ENCODE data around the gene NMNAT3.

Gene NMNAT3

DNA sequence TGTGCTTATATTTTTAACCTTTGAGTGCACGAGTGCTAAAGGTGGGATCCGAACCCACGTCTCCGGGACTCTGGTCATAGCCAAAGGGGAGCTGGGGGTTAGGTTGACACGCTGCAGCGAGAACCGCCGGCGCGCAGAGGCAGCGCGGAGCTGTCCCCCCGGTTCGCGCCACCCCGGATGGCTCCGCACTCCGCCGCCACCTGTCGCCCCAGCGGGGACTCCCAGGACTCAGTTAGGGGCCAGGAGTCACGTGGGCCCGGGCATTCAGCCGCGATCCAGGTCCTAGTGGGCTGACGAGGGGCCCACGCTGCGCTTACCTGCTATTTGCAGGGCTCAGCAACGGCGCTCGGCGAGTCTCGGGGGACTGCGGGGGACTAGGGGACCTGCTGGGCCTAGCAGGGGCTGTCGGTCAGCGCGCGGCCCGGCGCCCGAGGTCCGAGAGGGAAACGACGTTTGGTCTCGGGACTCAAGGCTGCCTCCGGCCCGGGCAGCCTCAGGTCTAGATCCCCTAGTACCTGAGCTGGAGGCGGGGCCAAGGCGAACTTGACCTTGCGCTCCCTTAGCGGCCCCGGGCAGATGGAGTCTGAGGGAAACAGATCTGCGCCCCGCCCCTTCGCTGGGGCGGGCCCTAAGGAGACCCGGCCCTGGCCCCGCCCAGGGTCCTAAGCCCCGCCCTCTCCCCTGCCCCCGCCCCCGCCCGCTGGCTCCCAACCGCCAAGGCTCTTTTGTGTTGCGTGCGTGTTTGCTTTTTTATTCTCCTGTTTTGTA is at the start of gene NMNAT3:
NMNAT3 (minus strand) TSS at position 585 of the 768 bp plus-strand sequence. CDS start 50,248 bp downstream, outside the sequence.
- FAIRE-seq (no peak), DNase-seq (ENCODE audit: insufficient read length, low spot score) (peak; percentile 5)

DNA sequence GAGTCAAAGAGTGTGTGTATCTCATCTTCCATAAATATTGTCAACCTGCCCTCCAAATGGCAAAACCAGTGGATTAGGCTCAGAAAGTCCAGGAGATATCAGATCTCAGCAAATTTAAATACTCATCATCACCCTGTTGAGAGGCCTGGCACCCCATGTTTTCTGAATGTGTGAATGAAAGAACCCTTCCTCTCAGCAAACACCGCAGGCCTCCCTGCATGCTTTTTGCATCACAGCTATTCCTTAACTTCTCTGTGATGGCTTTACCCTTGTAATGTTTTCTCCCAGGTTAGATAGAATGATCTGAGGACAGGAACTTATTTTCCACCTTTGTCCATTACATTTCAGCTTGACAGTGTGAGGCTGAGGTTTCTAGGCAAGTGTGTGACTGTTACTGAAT is 43.6 kb upstream of the NMNAT3 start:
- FAIRE-seq (no peak), DNase-seq (ENCODE audit: insufficient read length, low spot score) (no peak)

DNA sequence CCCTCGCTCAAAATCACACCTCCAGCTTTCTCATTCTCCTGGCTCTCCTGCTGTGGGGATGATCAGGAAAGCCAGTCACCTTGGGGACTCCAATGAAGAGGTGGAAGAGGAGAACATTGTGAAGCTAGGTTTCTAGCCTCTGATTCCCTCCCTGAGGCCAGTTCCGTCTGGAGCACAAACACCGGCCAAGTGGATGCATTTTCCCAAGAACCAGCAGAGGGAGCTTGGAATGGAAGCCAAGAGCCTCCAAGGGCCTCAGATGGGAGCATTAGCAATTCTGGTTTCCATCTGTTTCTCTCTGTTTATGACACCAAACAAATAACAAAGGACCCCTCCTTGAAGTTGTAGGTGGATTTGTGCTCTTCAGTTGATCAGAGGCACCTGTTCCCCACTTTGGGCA is 40.6 kb upstream of the NMNAT3 start:
- DNase-seq (ENCODE audit: insufficient read length, low spot score) (peak; percentile 42), FAIRE-seq (no peak)

DNA sequence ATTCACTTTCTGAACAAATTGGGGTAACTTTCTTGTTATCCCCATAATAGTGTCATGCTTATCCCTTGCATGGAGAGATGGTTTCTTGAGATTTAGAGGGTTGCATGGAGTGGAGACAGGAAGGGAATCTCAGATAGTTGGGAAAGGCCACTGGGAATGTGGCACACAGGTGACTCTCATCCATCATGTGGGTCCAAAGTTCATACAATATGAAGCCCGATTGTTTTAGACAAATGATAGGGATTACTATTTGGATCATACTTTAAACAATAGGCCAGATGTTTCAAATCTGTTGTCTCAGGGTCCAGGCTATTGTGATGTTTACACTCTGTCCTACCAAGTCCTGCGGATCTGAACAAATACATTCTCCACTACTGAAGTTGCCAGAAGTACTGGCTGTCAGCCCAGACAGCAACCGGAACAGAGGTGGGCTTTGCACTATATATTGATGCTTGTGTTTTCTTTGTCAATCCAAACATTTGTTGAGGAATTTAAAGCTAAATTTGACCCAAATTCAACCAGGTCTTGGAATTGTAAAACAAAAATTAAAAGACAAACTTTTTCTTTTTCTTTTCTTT is 39.2 kb upstream of the NMNAT3 start:
- FAIRE-seq (no peak), DNase-seq (ENCODE audit: insufficient read length, low spot score) (no peak)

DNA sequence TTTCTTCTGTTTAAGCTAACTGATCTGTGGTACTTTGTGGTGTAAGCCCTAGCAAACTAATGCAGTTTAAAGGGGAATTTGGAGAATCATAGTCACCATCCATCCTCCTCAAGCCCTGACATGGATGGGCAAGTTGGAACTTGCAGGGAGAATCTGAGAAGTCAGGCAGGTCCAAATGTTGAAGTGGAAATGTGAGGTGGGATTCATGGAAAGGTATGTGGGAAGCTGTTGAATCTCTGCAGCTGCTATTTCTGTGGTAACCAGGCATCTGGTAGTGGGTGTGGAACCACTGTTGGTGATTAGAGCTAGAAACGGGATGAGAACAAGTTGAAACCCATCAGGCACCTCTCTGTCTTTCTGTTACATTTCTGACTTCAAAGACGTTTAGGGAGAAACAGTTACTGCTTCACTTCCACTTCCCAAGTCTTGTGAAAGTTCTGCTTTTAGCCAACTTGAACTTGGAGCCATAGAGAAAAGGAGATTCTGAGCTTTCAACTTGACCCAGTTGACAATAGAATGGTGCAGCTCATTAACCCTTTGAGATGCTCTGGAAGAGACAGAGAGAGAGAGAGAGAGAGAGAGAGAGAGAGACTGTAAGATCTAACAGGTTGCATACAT is 38.1 kb upstream of the NMNAT3 start:
- DNase-seq (ENCODE audit: insufficient read length, low spot score): no peak
- no peak for FAIRE-seq

DNA sequence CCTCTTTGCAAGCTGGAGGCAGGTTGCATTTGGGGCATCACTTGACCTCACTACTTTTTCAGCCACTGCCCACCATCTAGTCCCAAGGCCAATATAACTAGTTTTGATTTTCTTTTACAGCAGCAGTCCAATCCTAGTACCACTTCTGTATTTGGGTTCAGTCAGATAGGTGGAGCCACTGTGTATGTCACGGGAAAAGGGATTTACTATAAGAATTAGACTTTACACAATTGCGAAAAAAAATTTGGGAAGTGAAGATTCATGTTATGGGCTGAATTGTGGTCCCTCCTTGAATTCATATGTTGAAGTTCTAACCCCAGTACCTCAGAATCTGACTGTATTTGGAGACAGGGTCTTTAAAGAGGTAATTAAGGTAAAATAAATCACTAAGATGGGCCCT is 37.4 kb upstream of the NMNAT3 start:
- DNase-seq (ENCODE audit: insufficient read length, low spot score) (no peak), FAIRE-seq (no peak)

DNA sequence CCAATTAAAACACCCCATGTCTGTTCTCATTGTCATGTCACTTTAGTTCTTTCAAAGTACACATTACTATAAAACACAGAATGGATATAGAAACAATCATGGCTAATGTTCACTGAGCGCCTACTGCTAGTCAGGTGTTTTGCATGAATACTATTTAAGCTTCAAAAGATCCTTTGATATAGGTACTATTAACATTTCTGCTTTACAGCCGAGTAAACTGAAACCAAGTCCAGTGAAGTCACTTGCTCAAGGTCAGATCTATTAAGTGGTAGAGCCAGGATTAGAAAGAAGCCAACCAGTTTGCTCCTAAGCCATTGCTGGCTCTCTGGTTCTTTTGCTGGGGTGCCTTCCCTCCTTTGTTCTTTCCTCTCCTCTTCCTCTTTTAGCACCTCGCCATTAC is 32.4 kb upstream of the NMNAT3 start:
- FAIRE-seq (no peak), DNase-seq (ENCODE audit: insufficient read length, low spot score) (no peak)

DNA sequence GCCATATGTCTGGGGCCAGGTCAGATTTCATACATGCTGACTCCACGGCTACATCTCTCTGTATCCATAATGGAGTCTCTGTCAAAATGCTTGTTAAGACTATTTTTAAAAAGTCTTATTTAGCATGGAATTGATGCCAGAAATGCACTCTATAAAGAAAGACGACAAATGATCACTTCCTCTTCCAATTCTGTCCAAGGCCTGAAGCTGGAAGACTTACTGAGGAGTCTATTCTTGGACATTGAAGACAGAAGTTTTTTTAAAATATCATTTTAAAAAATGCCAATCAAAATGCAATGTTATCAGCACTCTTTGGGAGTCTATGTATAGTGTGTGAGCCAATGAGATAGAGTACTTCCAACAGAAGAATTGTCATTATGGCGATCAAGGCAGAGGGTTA is 27.9 kb upstream of the NMNAT3 start:
- FAIRE-seq: no peak
- no peak for DNase-seq (ENCODE audit: insufficient read length, low spot score)

DNA sequence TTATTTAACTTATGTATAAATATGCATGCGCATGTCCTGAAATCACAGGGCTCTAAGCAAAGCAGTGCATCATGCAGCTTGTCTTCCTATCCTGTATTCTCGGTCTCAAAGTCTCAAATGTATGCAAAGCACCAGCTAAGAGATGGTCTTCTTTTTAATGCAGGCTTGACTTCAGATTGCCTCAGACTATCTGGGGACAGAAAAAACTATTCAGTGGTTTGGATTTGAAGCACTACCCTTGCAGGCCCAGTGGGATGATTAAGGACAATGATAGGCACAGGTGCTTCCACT is 18.5 kb upstream of the NMNAT3 start:
- FAIRE-seq: no peak

DNA sequence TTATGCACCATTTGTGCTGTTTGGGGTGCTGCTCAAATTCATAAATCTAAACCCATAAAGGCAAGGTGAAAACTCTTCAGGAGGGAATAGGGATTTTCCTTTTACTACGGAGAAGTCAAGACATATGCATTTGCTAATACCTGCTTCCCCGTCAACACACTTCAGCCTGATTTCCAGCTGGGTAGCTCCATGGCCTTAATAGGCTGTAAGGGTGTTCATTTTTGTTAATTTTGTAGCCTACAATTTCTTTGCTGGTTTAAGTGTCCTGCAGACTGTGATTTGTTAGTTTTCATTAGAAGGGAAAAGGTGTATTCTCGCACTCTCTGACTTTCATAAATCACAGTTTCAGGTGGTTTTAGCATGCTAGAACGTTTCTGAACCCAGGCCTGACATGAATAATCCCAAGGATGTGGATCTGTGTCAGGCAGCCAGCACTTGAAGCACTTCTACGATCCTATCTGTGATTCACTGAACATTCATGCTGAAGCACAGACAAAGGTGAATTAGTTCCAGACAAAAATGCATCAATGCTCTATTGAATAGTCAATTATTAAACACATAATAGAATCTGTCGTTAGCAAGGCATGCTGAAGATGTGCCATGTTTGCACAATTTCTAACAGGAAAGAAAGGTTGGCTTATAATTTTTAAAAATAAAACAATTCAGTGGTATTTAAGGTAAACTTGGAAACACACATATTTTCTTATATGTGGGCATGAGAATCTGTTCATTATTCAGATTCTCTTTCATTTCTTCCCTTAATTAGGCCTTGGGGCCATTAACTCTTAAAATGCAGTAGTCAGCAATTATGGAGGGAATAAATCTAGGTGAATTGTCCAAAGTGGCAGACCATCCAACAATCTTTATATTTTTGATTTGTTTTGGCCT is 17.9 kb upstream of the NMNAT3 start:
- DNase-seq (ENCODE audit: insufficient read length, low spot score): no peak
- FAIRE-seq: no peak

More for the DNA sequence above, 18.5 kb upstream of the NMNAT3 start:
- no peak for DNase-seq (ENCODE audit: insufficient read length, low spot score)

DNA sequence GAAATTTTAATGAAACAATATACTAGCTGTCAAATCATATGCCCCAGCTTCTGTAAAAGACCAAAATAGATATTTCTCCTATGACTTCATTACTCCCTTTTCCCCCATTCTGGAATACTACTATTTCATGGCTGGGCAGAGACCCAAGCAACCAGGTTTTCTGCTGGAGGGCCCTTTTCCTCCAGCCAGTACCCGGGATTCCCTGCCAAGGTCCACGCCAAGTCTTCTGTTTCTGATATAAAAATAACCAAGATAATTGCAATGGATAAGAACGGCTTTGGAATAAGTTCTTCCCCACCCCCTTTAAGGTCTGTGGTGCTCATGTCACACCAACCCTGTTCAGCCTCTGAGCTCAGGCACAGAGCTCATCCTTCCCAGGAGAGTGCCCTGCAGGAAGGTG is 17.2 kb upstream of the NMNAT3 start:
- DNase-seq (ENCODE audit: insufficient read length, low spot score): no peak
- no peak for FAIRE-seq

DNA sequence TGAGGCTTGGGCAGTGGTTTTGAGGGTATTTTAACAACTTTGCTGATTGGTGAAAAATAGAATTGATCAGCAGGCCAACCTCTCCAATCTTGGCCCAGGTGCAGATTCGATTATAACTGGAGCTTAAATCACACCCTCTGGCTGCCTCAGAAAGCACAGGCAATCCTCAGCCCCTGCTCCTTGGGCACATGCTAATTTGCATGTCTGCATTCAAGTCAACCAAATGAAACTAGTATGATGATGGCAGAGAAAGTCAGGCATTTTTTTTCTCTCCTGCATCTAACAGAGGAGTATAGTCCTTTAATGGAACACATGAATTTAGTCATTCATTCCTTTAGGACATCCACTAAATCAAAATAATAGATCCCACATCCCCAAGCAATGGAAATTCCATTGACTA is 16.8 kb upstream of the NMNAT3 start:
- DNase-seq (ENCODE audit: insufficient read length, low spot score) (no peak), FAIRE-seq (no peak)

DNA sequence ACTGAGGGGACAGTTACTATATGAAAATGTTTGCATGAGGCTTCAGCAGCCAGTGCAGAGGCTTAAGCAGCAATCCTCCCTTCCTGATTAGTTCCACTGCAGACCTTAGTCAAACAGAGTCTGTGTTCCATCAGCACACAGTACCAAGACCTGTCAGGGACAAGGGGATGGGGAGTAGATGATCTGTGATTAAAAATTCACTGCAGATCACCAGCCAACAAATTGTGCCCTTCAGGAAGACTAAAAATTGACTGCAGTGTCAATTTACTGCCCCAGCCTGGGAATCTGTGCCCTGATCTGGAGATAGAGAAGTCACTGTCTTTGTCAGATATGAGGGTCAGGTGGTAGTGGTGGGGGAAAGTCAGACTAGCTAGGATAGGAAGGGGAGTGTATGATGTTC is 13.8 kb upstream of the NMNAT3 start:
- FAIRE-seq: no peak
- DNase-seq (ENCODE audit: insufficient read length, low spot score): no peak

DNA sequence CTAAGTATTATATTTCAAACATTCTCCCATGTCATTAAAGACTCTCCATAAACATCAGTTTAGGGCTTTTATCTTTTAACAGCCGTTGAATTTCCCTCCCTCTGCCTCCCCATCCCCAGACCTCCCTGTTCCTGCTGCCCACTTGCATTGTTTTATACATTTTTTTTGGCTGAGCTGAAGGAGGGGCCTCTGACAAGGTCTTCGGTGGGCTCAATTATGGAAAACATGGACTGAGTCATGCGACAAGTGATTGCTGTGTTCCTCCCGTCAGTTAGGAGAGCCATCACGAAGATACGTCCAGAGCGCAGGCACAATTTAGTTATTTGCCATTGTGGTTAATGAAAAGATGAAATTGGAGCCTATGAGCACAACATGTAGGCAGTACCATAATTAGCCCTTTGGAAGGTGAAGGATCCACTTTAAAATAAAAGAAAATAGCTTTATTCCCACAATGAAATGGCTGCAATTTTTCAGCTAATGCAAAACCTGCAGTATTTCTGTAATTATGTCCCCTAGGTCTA is 12.0 kb upstream of the NMNAT3 start:
- no peak for FAIRE-seq
- DNase-seq (ENCODE audit: insufficient read length, low spot score): no peak

DNA sequence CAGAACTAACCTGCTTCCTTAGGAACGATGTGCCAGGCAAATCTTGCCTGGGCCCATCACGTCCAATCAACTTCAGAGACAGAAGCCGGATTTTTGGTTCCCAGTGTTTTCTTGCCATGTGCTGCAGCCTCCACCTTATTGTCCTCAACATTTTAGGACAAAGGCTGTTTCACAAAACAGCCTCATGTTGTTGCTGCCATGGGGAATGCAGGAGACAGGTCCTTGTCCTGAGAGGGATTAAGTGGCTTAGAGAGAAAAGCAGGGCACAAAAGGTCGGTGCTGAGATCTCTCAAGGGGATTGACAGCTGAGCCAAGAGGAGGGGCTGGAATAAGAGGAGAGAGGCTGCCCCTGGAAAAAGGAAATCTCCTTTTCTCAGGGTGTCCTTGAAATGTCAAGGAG is 11.3 kb upstream of the NMNAT3 start:
- FAIRE-seq (no peak), DNase-seq (ENCODE audit: insufficient read length, low spot score) (no peak)

DNA sequence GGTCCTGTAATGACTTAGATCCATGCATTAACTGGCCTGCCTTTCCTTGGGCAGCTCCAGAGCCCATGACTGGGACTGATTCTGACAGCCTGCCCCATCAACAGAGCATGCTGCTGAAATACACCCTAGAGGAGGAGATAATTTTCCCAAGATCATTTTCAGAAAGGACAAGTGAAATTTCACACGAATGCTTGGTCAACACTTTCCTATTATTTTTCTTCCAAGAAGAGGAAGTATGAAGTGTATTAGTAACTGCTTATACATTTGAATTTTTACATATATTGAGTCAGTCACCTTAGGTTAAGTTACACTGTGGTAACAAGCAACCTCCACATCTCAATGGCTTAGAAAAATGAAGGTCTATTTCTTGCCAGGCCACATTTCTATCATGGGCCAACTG is 9.7 kb upstream of the NMNAT3 start:
- FAIRE-seq (no peak), DNase-seq (ENCODE audit: insufficient read length, low spot score) (no peak)

DNA sequence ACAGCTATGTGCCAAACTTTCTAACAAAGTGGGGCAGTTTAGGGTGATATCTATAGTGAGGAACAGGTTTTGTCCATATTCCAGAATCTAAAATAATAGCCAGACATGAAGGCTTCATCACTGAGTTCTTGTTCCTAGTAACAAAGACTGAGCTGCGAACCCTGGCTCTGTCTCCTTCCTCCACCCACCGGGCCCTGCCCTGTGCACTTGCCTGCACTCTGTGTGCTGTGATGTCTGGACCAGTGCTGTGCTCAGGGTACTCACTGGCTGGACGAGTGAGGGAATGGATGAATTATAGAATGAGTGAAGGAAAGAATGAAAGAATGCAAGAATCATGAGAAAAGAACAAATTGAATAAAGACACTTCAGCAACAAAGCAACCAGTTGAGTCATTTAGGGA is 8.9 kb upstream of the NMNAT3 start:
- DNase-seq (ENCODE audit: insufficient read length, low spot score) (no peak), FAIRE-seq (no peak)

DNA sequence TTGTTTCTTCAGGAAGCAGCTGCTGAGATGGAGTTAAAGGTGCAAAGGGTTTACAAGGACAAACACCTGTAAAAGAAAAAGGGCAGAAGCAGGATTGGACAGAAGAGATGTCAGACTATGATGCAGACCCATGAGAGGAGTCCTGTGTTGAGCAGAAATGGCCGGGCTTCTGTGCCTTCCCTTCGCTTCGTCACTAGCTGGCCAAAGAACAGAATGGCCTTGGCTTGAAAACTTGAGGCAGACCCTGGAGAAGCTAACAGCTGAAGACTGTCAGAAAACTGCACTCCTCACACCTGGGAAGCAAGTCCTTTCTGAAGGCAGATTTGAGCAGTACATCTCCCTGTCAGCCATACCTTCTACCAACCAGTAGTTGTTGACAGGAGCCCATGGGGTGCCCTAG is 8.4 kb upstream of the NMNAT3 start:
- no peak for FAIRE-seq
- DNase-seq (ENCODE audit: insufficient read length, low spot score): no peak

DNA sequence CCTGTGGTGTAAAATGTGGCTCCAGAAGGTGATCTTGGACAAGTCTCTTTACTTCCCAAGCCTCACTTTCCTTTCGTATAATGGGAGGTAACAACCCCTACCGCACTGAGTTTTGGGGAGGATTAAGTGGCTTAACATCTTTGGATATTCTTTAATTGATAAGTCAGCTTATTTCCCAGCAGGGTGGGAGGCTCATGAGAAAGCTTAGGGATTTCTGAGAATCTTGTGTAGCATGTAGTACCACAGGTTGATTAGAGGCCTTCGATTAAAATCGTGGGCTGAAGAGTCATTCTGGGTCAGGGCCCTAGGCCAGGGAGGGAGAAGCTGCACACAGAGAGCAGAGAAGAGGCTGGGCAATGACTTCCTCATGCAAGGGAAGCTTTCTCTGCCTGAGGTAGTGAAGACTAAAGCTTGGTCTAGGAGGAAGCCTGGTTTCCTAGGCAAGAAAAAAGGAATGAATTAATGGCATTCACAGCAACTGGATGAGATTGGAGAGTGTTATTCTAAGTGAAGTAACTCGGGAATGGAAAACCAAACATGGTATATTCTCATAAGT is 1.5 kb upstream of the NMNAT3 start:
- FAIRE-seq (peak; percentile 20), DNase-seq (ENCODE audit: insufficient read length, low spot score) (no peak)

DNA sequence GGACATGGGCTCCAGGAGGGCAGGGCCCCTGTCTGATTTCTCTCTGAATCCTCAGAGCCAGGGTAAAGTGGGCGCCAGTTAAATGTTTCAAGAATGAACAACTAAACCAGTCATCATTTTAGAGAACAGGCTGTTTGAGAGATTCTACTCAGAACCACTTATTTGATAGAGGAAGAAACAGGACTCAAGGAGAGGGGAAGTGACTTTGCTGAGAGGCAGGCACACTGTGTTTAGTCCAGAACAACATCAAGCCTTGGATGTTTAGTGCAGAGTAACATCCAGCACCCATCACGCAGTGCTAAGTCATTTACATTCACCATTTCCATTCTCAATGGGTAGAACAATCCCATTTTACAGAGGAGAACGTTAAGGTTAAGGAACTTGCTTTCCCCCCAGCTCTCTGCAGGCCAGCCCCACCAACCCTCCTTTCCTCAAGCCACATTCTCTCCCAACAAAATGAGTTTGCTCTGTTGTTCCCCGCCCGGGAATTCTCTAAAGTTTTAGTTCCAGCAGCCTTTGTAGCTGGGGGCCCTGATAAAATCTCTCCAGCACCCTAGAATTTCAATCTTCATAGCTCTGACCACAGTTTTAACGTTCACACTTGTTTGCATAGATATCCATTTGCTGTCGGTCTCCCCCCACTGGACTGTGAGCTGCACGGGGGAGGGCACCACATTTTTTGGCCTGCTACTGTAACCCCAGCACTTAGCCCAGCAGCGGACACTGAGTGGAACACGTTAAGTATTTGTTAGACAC is 962 bp downstream of the NMNAT3 start:
- no peak for FAIRE-seq
- no peak for DNase-seq (ENCODE audit: insufficient read length, low spot score)

Data from HTR-8/SVneo (cell line).